Astrocyte (in vitro differentiated cells and primary cell): Measurements from ENCODE around the gene USHBP1. TPM values are rescaled to one million over a fixed set of nuclear protein-coding genes. Genes with fewer than 3 reads are reported as not detected.

Experiments used
- DNase-seq: peaks from one replicate; pipeline ENCODE4 v3.0.0-alpha.2; 2010; ENCODE audit warnings: low read depth
- FAIRE-seq: peaks from 2 replicates; lab custom pipeline; 2011; peaks lifted over from hg19 to GRCh38; lab: Jason Lieb, UNC
- H2AFZ ChIP-seq: 2 replicates; pipeline ENCODE4 v1.6.0; 2012; ENCODE audit warnings: low read depth, low read length, inconsistent platforms
- H3K27ac ChIP-seq: 2 replicates; pipeline ENCODE4 v1.5.1; 2011; ENCODE audit warnings: low read depth, low read length, inconsistent platforms
- H3K27me3 ChIP-seq: 2 replicates; pipeline ENCODE4 v1.6.0; 2011; ENCODE audit warnings: low read length, inconsistent platforms; ENCODE audit not compliant: insufficient read depth
- H3K36me3 ChIP-seq: 2 replicates; pipeline ENCODE4 v1.5.1; 2011; ENCODE audit warnings: low read length, inconsistent platforms; ENCODE audit not compliant: insufficient read depth
- H3K4me1 ChIP-seq: 2 replicates; pipeline ENCODE4 v1.5.1; 2011; ENCODE audit warnings: low read length, inconsistent platforms; ENCODE audit not compliant: insufficient read depth
- H3K4me2 ChIP-seq: 2 replicates; pipeline ENCODE4 v1.6.0; 2012; ENCODE audit warnings: low read length, inconsistent platforms
- H3K4me3 ChIP-seq: 2 replicates; pipeline ENCODE4 v1.5.1; 2011; ENCODE audit warnings: low read depth, mild to moderate bottlenecking, low read length, inconsistent platforms; ENCODE audit not compliant: insufficient read depth
- H3K79me2 ChIP-seq: 2 replicates; pipeline ENCODE4 v1.6.0; 2012; ENCODE audit warnings: mild to moderate bottlenecking, low read length, inconsistent platforms; ENCODE audit not compliant: insufficient read depth
- H3K9ac ChIP-seq: 2 replicates; pipeline ENCODE4 v1.6.0; 2012; ENCODE audit warnings: mild to moderate bottlenecking, low read length, inconsistent platforms
- H3K9me3 ChIP-seq: 2 replicates; pipeline ENCODE4 v1.5.1; 2012; ENCODE audit warnings: low read depth, mild to moderate bottlenecking, low read length, inconsistent platforms; ENCODE audit not compliant: insufficient read depth
- H4K20me1 ChIP-seq: 2 replicates; pipeline ENCODE4 v1.6.0; 2012; ENCODE audit warnings: low read length, inconsistent platforms; ENCODE audit not compliant: insufficient read depth
- H3K27ac Mint-ChIP-seq: one replicate; pipeline ENCODE4 v1.8.0; 2021; ENCODE audit warnings: mild to moderate bottlenecking, mixed read lengths; ENCODE audit not compliant: unreplicated experiment
- H3K27me3 Mint-ChIP-seq: one replicate; pipeline ENCODE4 v1.8.0; 2021; ENCODE audit warnings: low read depth, mixed read lengths; ENCODE audit not compliant: unreplicated experiment
- H3K36me3 Mint-ChIP-seq: one replicate; pipeline ENCODE4 v1.8.0; 2021; ENCODE audit warnings: low read depth, mixed read lengths; ENCODE audit not compliant: unreplicated experiment
- H3K4me1 Mint-ChIP-seq: one replicate; pipeline ENCODE4 v1.8.0; 2021; ENCODE audit warnings: low read depth, mixed read lengths; ENCODE audit not compliant: unreplicated experiment
- H3K4me3 Mint-ChIP-seq: one replicate; pipeline ENCODE4 v1.8.0; 2021; ENCODE audit warnings: mild to moderate bottlenecking, moderate library complexity, mixed read lengths; ENCODE audit not compliant: unreplicated experiment
- H3K9me3 Mint-ChIP-seq: one replicate; pipeline ENCODE4 v1.8.0; 2021; ENCODE audit warnings: mild to moderate bottlenecking, mixed read lengths; ENCODE audit not compliant: unreplicated experiment
- CTCF ChIP-seq: IDR thresholded peaks from 2 replicates; pipeline ENCODE4 v1.5.1; 2011; ENCODE audit warnings: low read depth, mild to moderate bottlenecking, inconsistent platforms, low read length, moderate library complexity; ENCODE audit not compliant: insufficient read depth
- EZH2 ChIP-seq: IDR thresholded peaks from 2 replicates; pipeline ENCODE4 v1.6.1; 2012; ENCODE audit warnings: mild to moderate bottlenecking, low read length, inconsistent platforms; ENCODE audit not compliant: insufficient read depth
- total RNA-seq: library from RNA; stranded (reverse); gene quantifications from 2 replicates; pipeline ENCODE4 v1.2.1, GENCODE V29; 2021

The USHBP1 gene
- total RNA-seq, 1 donor from 2014 or later, result 0.27 TPM

GRCh38 chr19:17304386-17305215, 40.1 kb upstream of the USHBP1 start:
- Histone ChIP-seq H3K27ac (no peak overlapping the region), H4K20me1 (peaks cover 3% of the 10 kb centered on the region), H3K4me1 (peaks cover 12% of the 10 kb centered on the region), H3K27me3 (no peaks in the 10 kb centered on the region), H3K36me3 (no peaks in the 10 kb centered on the region), H3K4me2 (peak overlapping the region; percentile 93), H3K9me3 (no peaks in the 10 kb centered on the region), H3K79me2 (peaks cover 10% of the 10 kb centered on the region), H3K4me3 (no peak overlapping the region), H3K9ac (no peak overlapping the region), H2AFZ (no peak overlapping the region)
- FAIRE-seq, result no peak
- peaks cover 1% of the 10 kb centered on the region for H3K4me1 Mint-ChIP-seq
- peak overlapping the region; percentile 85 for H3K4me3 Mint-ChIP-seq
- DNase-seq, result no peak
- no peaks in the 10 kb centered on the region for H3K27me3 Mint-ChIP-seq
- H3K27ac Mint-ChIP-seq, result peak overlapping the region; percentile 84
- TF ChIP-seq EZH2 (no peak), CTCF (no peak)
- peaks cover 2% of the 10 kb centered on the region for H3K36me3 Mint-ChIP-seq
- H3K9me3 Mint-ChIP-seq, result no peaks in the 10 kb centered on the region

- Histone ChIP-seq H3K4me1 (peaks cover 12% of the 10 kb centered on the region), H3K9ac (no peak overlapping the region), H2AFZ (peak overlapping the region; percentile 15), H4K20me1 (peaks cover 3% of the 10 kb centered on the region), H3K36me3 (no peaks in the 10 kb centered on the region), H3K4me3 (no peak overlapping the region), H3K79me2 (peaks cover 7% of the 10 kb centered on the region), H3K4me2 (peak overlapping the region; percentile 87), H3K27me3 (no peaks in the 10 kb centered on the region), H3K9me3 (no peaks in the 10 kb centered on the region), H3K27ac (no peak overlapping the region)
- FAIRE-seq (no peak), DNase-seq (no peak)
- H3K36me3 Mint-ChIP-seq, result peaks cover 2% of the 10 kb centered on the region
- no peak for TF ChIP-seq EZH2
- no peak for TF ChIP-seq CTCF
- H3K27me3 Mint-ChIP-seq, result no peaks in the 10 kb centered on the region
- H3K9me3 Mint-ChIP-seq, result no peaks in the 10 kb centered on the region
- no peak overlapping the region for H3K27ac Mint-ChIP-seq
- H3K4me3 Mint-ChIP-seq, result peak overlapping the region; percentile 51
- H3K4me1 Mint-ChIP-seq, result peaks cover 1% of the 10 kb centered on the region
Measured at GRCh38 chr19:17303940-17304267, 39.4 kb upstream of the USHBP1 start.
